Measurements from ENCODE around the gene SPATA25. TPM values are rescaled to one million over a fixed set of nuclear protein-coding genes. Genes with fewer than 3 reads are reported as not detected.

SPATA25 gene
- total RNA-seq, 1 donor from 2014 or later: 1.3 TPM

DNA sequence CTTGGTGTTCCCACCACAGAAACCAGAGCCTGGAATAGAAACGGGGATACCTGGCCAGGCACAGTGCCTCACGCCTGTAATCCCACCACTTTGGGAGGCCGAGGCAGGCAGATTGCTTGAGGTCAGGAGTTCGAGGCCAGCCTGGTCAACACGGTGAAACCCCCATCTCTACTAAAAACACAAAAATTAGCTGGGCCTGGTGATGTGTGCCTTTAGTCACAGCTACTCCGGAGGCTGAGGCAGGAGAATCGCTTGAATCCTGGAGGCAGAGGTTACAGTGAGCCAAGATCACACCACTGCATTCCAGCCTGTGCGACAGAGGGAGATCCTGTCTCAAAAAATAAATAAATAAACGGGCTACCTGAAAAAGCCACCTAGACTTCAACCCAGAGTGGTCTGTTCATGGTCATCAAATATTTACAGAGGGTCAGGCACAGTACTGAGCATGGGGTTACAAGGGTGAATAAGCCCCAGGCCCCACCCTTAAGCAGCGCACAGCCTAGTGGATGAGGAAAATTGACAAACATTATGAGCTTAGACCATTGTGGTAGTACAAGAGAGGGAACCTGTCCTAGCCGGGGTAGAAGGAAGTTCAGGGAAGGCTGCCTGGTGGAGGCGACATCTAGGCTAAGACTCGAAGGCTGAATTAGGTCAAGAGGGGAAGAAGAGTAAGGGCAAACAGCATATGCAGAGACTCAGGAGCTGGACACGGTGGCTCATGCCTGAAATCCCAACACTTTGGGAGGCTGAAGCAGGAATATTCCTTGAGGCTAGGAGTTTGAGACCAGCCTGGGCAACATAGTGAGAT is 39.9 kb upstream of the SPATA25 start:
- TF ChIP-seq CTCF (IDR thresholded peaks at IDR 0.05): no peak
- H3K4me3 ChIP-seq: no peak overlapping the region
- no peaks in the 10 kb centered on the region for H3K36me3 ChIP-seq
- ATAC-seq (peak; percentile 29), DNase-seq (no peak)
- H3K27ac ChIP-seq: no peak overlapping the region
- peaks cover 9% of the 10 kb centered on the region for H3K4me1 ChIP-seq
- H3K9me3 ChIP-seq: no peaks in the 10 kb centered on the region
- no peaks in the 10 kb centered on the region for H3K27me3 ChIP-seq
- intact Hi-C loops (cut with DNase I): no loop called here

- ATAC-seq: no peak
- no peak for TF ChIP-seq CTCF (IDR thresholded peaks at IDR 0.05)
- Histone ChIP-seq H3K9me3 (no peaks in the 10 kb centered on the region), H3K27me3 (no peaks in the 10 kb centered on the region), H3K4me3 (no peak overlapping the region), H3K36me3 (no peaks in the 10 kb centered on the region), H3K27ac (no peak overlapping the region), H3K4me1 (peaks cover 9% of the 10 kb centered on the region)
- intact Hi-C loops (cut with DNase I): no loop called here
- DNase-seq: no peak
Measured at GRCh38 chr20:45926731-45927070, 39.3 kb upstream of the SPATA25 start.

DNA sequence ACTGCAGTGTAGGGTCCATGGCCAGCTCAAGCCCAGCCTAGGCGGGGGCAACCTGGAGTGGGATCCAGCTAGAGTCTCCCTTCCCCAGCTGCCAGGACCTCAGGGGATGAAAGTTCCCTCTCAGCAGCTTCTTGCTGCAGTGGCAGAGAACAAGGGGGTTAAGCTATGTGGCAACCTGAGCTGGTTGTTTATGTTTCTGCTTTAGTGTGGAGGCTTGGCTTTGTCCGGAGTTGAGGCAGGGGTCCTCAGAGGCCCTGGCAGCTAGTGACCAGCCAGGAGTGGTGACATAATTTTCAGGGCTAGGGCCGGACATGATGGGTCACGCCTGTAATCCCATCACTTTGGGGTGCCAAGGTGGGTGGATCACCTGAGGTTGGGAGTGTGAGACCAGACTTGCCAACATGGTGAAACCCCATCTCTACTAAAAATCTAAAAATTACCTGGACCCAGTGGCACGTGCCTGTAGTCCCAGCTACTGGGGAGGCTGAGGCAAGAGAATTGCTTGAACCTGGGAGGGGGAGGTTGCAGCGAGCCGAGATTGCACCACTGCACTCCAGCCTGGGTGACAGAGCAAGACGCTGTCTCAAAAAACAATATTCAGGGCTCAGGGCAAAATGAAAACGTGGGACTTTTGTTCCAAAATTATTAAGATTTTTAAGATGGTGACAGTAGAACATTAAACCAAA is 38.5 kb upstream of the SPATA25 start:
- no peak overlapping the region for H3K4me3 ChIP-seq
- ATAC-seq (no peak), DNase-seq (no peak)
- H3K27ac ChIP-seq: no peak overlapping the region
- no peaks in the 10 kb centered on the region for H3K36me3 ChIP-seq
- peaks cover 10% of the 10 kb centered on the region for H3K4me1 ChIP-seq
- no peaks in the 10 kb centered on the region for H3K9me3 ChIP-seq
- TF ChIP-seq CTCF (IDR thresholded peaks at IDR 0.05): no peak
- intact Hi-C loops (cut with DNase I): no loop called here
- no peaks in the 10 kb centered on the region for H3K27me3 ChIP-seq

- no peak for TF ChIP-seq CTCF (IDR thresholded peaks at IDR 0.05)
- DNase-seq: no peak
- Histone ChIP-seq H3K9me3 (no peaks in the 10 kb centered on the region), H3K27ac (peak overlapping the region; percentile 36), H3K4me1 (peaks cover 23% of the 10 kb centered on the region), H3K36me3 (no peaks in the 10 kb centered on the region), H3K4me3 (no peak overlapping the region), H3K27me3 (no peaks in the 10 kb centered on the region)
- ATAC-seq: peak; percentile 59
- intact Hi-C loops (cut with DNase I): no loop called here
Measured at GRCh38 chr20:45924391-45925261, 37.2 kb upstream of the SPATA25 start.

- TF ChIP-seq CTCF (IDR thresholded peaks at IDR 0.05): no peak
- Histone ChIP-seq H3K27ac (no peak overlapping the region), H3K4me1 (peaks cover 43% of the 10 kb centered on the region), H3K9me3 (no peaks in the 10 kb centered on the region), H3K4me3 (no peak overlapping the region), H3K36me3 (no peaks in the 10 kb centered on the region), H3K27me3 (no peaks in the 10 kb centered on the region)
- DNase-seq (no peak), ATAC-seq (no peak)
- intact Hi-C loops (cut with DNase I): no loop called here
Measured at GRCh38 chr20:45921337-45922189, 34.1 kb upstream of the SPATA25 start.

Data from upper lobe of right lung (tissue), 1 donor.